ENCODE results near the gene FAM131C. TPM values are rescaled to one million over a fixed set of nuclear protein-coding genes. Genes with fewer than 3 reads are reported as not detected.
"Not testable (repeated sequence)": the region's sequence is repeated elsewhere in the genome, so short reads cannot be mapped to it uniquely, and the experiment has no call there.

The FAM131C gene
- total RNA-seq, 2 donors from 2014 or later: 0.66 to 2.5 TPM

DNA sequence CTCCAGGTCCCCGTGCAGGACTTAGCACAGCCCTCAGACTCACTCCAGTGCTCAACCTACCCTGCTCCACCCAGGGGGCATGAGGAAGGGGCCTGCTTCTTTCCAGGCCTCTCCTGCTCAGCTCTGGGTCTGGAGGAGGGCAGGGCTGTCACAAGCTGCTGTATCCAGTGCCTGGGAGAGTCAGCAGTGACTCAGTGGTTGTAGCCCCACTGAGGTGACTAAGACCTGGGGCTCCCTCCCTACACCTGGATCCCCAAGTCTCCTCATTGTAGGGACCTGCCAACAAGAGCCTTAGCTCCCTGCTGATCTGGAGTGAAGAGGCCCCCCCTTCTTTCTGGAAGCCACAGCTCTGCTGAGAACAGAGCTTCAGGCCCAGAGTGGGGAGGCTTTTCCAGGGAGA lies 36.1 kb upstream of the FAM131C start:
- no peak overlapping the region for H3K27ac Mint-ChIP-seq
- no peak overlapping the region for H3K9ac ChIP-seq (ENCODE audit: extremely low read depth, low read length, poor library complexity, severe bottlenecking)
- TF ChIP-seq, protein P1, sequence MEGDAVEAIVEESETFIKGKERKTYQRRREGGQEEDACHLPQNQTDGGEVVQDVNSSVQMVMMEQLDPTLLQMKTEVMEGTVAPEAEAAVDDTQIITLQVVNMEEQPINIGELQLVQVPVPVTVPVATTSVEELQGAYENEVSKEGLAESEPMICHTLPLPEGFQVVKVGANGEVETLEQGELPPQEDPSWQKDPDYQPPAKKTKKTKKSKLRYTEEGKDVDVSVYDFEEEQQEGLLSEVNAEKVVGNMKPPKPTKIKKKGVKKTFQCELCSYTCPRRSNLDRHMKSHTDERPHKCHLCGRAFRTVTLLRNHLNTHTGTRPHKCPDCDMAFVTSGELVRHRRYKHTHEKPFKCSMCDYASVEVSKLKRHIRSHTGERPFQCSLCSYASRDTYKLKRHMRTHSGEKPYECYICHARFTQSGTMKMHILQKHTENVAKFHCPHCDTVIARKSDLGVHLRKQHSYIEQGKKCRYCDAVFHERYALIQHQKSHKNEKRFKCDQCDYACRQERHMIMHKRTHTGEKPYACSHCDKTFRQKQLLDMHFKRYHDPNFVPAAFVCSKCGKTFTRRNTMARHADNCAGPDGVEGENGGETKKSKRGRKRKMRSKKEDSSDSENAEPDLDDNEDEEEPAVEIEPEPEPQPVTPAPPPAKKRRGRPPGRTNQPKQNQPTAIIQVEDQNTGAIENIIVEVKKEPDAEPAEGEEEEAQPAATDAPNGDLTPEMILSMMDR (conservative IDR thresholded peaks at IDR 0.05): no peak

DNA sequence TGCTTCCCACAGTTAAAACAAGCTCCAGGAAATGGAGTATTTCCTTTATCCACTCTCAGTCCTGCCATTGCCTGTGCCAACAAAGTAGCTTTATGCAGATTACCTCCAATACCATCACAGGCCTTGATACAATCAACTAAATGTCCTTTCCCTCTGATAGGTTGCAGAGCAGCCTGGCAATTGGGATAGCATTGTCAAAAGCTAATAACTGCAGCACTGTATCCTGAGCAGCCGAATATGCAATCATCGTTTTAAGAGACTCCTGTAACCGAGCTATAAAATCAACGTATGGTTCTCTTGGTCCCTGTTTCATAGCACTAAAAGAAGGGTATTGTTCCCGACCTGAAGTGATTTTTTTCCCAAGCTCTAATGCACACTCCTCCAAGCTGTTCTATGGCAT lies 33.6 kb upstream of the FAM131C start:
- not testable (repeated sequence) for H3K9ac ChIP-seq (ENCODE audit: extremely low read depth, low read length, poor library complexity, severe bottlenecking); H3K27ac ChIP-seq (ENCODE audit: low read depth, low read length); H3K36me3 Mint-ChIP-seq (ENCODE audit: low read depth); H3K4me1 Mint-ChIP-seq; DNase-seq; H3K4me3 Mint-ChIP-seq; H3K27me3 Mint-ChIP-seq (ENCODE audit: insufficient read depth); H3K4me1 ChIP-seq (ENCODE audit: control insufficient read depth, insufficient read depth, low read length); H3K27ac Mint-ChIP-seq; H3K4me3 ChIP-seq (ENCODE audit: low read length); H3K27me3 ChIP-seq (ENCODE audit: control insufficient read depth, insufficient read depth, low read length, poor library complexity, severe bottlenecking); H3K36me3 ChIP-seq (ENCODE audit: control insufficient read depth, insufficient read depth, low read length)
- H3K9me3 Mint-ChIP-seq: peaks cover 63% of the 10 kb centered on the region
- peaks cover 52% of the 10 kb centered on the region for H3K9me3 ChIP-seq (ENCODE audit: control insufficient read depth, low read length)
- WGBS, 2 experiments (ENCODE audit: insufficient coverage in 1 of 2, insufficient read length in 1 of 2): 86 to 88% methylated on average over 5 of the region's 5 CpGs

More for the DNA sequence above, 36.1 kb upstream of the FAM131C start:
- WGBS, 2 experiments (ENCODE audit: insufficient coverage in 1 of 2, insufficient read length in 1 of 2): 80 to 100% methylated on average over 1 of the region's 1 CpG
- peaks cover 4% of the 10 kb centered on the region for H3K27me3 Mint-ChIP-seq (ENCODE audit: insufficient read depth)
- H3K4me3 Mint-ChIP-seq: no peak overlapping the region
- Histone ChIP-seq H3K27ac (ENCODE audit: low read depth, low read length) (no peak overlapping the region), H3K4me1 (ENCODE audit: control insufficient read depth, insufficient read depth, low read length) (peaks cover 8% of the 10 kb centered on the region), H3K4me3 (ENCODE audit: low read length) (no peak overlapping the region), H3K27me3 (ENCODE audit: control insufficient read depth, insufficient read depth, low read length, poor library complexity, severe bottlenecking) (no peaks in the 10 kb centered on the region), H3K9me3 (ENCODE audit: control insufficient read depth, low read length) (peaks cover 44% of the 10 kb centered on the region), H3K36me3 (ENCODE audit: control insufficient read depth, insufficient read depth, low read length) (no peaks in the 10 kb centered on the region)
- no peak for DNase-seq
- peaks cover 10% of the 10 kb centered on the region for H3K4me1 Mint-ChIP-seq
- H3K9me3 Mint-ChIP-seq: peaks cover 40% of the 10 kb centered on the region
- H3K36me3 Mint-ChIP-seq (ENCODE audit: low read depth): peaks cover 6% of the 10 kb centered on the region

DNA sequence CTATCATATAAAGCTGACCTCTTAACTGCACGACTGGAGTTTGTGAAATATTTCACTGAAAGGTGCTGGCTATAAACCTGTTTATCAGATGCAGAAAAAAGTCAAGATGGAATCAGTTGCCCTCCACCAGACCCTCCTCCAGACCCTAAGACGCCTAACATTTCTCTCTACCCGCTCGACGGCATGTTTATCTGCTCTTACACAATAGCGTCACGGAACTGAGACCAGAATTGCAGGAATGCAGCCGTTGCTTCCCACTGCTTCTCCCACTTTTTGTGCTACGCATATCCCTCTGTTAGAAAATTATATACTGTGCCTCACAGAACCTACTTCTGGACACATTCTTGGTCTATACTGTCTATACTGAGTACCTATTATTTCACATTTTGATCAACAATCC lies 28.2 kb upstream of the FAM131C start:
- H3K27me3 Mint-ChIP-seq (ENCODE audit: insufficient read depth): peaks cover 4% of the 10 kb centered on the region
- no peak overlapping the region for H3K27ac Mint-ChIP-seq
- H3K36me3 ChIP-seq (ENCODE audit: control insufficient read depth, insufficient read depth, low read length): no peaks in the 10 kb centered on the region
- peaks cover 52% of the 10 kb centered on the region for H3K9me3 Mint-ChIP-seq
- no peak overlapping the region for H3K9ac ChIP-seq (ENCODE audit: extremely low read depth, low read length, poor library complexity, severe bottlenecking)
- TF ChIP-seq, protein P1 (conservative IDR thresholded peaks at IDR 0.05): no peak
- H3K4me1 Mint-ChIP-seq: peaks cover 3% of the 10 kb centered on the region
- peaks cover 26% of the 10 kb centered on the region for H3K9me3 ChIP-seq (ENCODE audit: control insufficient read depth, low read length)
- no peak overlapping the region for H3K4me3 ChIP-seq (ENCODE audit: low read length)
- no peaks in the 10 kb centered on the region for H3K27me3 ChIP-seq (ENCODE audit: control insufficient read depth, insufficient read depth, low read length, poor library complexity, severe bottlenecking)
- 82 to 92% methylated on average over 7 to 9 of the region's 9 CpGs for WGBS, 2 experiments (ENCODE audit: insufficient coverage in 1 of 2, insufficient read length in 1 of 2)
- H3K27ac ChIP-seq (ENCODE audit: low read depth, low read length): no peak overlapping the region
- H3K4me3 Mint-ChIP-seq: no peak overlapping the region
- peaks cover 3% of the 10 kb centered on the region for H3K36me3 Mint-ChIP-seq (ENCODE audit: low read depth)
- DNase-seq: no peak
- H3K4me1 ChIP-seq (ENCODE audit: control insufficient read depth, insufficient read depth, low read length): no peaks in the 10 kb centered on the region

DNA sequence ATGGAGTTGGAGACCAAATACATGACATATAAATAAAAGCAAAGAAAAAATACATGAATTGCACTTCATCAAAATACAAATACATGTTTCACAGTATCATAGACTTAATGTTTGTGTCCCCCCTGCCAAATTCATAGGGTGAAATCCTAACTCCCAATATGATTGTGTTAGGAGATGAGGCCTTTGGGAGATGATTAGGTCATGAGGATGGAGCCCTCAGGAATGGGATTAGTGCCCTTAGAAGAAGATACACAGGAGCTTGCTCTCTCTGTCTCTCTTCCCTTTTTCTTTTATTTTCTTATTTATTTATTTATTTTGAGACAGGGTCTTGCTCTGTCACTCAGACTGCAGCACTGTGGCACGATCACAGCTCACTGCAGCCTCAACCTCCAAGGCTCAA lies 26.0 kb upstream of the FAM131C start:
- TF ChIP-seq, protein P1 (conservative IDR thresholded peaks at IDR 0.05): no peak

More for the DNA sequence above, 26.0 kb upstream of the FAM131C start:
- Mint-ChIP-seq H3K27ac (no peak overlapping the region), H3K27me3 (ENCODE audit: insufficient read depth) (peaks cover 9% of the 10 kb centered on the region), H3K9me3 (peaks cover 41% of the 10 kb centered on the region), H3K4me3 (no peak overlapping the region), H3K4me1 (peaks cover 8% of the 10 kb centered on the region), H3K36me3 (ENCODE audit: low read depth) (peaks cover 3% of the 10 kb centered on the region)
- H3K27ac ChIP-seq (ENCODE audit: low read depth, low read length): no peak overlapping the region
- 94% methylated on average over 1 of the region's 1 CpG; no CpG with 5 or more reads in 1 of the 2 experiments for WGBS, 2 experiments (ENCODE audit: insufficient coverage in 1 of 2, insufficient read length in 1 of 2)
- H3K27me3 ChIP-seq (ENCODE audit: control insufficient read depth, insufficient read depth, low read length, poor library complexity, severe bottlenecking): no peaks in the 10 kb centered on the region
- H3K9ac ChIP-seq (ENCODE audit: extremely low read depth, low read length, poor library complexity, severe bottlenecking): no peak overlapping the region
- no peaks in the 10 kb centered on the region for H3K4me1 ChIP-seq (ENCODE audit: control insufficient read depth, insufficient read depth, low read length)
- H3K9me3 ChIP-seq (ENCODE audit: control insufficient read depth, low read length): peaks cover 14% of the 10 kb centered on the region
- H3K36me3 ChIP-seq (ENCODE audit: control insufficient read depth, insufficient read depth, low read length): no peaks in the 10 kb centered on the region
- no peak for DNase-seq
- no peak overlapping the region for H3K4me3 ChIP-seq (ENCODE audit: low read length)
